ENCODE data around the gene NDC1.

The NDC1 gene

DNA sequence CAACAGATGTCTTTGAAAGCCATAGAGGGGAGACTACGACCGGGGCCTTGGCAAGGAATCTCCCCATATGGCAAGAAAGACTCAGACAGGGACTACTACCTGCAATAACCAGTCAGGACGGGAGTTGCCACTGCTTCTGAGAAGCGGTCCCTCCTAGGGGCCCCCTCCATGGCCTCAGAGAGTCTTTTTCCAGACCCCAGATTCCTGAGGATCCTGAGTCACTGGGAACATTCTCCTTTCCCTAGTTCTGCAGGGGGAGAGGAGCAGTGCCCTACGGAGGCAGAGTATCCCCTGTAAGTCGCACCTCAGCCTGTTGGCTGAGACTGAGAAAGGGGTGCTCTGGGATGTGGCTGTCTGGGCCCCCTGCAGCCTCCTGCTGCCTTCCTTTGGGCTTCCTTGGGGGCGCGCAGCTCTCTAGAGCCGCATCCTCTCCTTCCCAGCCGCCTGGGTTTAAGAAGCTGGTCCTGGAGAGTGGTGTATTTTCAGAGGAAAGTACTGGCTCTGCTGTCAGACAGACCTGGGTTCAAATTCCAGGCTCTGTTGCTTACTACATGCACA, 107.0 kb downstream of the NDC1 start:
- no peak for DNase-seq (ENCODE audit: low read depth in 2 of 2)

DNA sequence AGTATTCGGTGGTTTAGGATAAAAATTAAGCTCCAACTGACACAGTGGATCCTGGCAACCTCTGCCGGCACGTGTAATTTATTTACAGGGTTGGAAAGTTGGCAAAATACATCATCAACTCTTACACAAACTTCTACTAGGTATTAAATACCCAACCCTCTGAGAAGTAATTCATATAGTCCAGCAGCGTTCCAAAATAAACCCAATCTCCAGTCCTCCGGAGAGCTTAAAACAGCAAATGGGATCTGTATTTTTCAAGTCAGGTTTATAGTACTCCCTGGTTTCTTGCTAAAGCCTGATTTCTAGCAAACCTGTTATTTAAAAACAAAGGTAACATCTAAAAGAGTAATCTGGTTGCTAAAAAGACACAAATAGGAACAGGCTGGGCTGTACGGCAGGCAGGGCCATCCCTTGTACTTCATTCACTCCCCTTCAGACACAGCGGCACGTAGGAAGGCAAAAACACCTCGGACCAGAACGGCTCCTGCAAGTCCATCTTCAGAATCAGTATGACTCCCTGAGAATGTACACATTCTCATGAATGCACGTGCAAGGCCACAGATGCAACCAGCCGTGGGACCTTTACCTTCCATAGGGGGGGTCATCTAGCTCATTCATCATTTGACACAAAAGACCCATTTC, 107.8 kb downstream of the NDC1 start:
- no peak for DNase-seq (ENCODE audit: low read depth in 2 of 2)

DNA sequence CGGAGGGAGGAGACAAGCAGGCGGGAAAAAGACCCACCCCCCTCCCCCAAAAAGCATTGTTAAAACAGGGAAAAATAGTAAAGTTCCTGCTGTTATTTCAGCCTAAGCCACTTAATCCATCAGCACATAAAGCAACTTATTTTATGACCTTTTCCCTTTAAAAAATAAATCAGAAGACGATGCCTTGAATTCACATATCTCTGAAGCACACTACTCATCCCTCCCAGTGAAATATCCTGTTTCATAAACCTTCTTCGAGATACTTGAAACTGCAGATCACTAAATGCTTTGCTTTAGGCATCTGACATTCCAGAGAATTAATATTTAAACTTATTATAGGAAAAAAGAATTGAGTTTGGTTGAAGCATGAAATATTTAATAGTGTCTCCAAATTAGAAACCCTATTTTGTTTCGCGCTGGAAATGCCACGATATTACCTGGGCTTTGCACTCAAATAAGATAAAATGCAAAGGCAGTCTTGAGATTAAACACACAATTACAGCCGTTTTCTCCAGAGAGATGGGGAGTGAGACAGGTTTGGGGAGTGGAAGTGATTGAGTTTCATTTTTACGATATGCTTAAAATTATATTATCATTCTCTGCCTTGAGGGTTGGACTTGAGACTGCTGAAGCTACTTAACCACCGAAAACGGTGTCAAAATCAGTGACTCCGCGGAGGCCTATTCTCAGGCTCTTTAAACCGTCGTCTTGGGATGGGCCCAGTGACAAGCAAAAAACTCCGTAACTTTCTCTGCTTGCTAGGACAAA, 108.5 kb downstream of the NDC1 start:
- no peak for DNase-seq (ENCODE audit: low read depth in 2 of 2)

DNA sequence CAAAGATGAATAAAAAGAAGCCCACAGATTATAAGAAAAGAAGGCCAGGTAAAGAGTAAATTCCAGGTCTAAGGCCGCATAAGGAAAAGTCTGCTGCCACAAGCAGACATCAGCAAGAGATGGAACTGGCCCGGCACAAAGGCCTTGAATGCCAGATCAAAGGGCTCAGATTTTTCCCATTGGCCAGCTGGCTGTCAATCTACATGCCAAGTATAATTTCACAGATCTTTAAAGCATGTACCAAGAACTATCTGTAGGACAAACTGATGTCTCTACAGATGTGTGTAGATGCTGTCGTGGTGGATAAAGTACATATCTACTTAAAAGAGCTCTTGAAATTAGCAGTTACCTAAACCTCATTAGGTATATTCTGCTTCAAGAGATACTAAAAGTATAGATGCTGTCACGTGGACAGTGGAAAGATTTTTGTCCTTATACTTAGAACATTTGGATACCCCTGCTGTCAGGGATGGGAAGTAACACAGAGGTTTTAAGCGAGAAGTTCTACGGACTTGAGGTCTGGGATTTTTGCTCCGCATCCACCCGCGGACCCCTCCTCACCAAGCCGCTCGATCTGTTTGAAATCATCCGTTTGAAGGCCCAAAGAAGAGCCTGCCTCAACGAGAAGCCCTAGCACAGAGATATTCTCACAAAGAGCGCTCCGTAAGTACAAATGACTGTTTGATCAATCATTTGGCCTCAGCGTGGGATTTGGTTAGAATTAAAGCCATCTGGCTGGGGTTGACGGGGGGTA, 109.2 kb downstream of the NDC1 start:
- no peak for DNase-seq (ENCODE audit: low read depth in 2 of 2)

DNA sequence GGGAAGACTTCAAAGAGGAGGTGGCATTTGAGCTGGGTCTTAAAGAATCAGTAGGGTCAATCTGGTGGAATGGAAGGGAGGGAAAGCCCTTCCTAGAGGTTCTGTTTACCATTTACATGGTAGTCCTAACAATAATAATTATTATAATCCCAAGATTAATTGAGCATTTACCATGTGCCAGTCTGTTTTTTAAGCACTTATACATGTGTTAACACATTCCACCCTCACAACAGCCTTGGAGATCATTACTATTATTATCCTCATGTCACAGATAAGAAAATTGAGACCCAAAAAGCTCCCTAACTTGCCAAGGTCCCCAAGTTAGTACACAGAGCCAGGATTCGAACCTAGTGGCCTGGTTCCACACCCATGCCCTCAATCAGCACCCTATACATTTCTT, 109.9 kb downstream of the NDC1 start:
- DNase-seq (ENCODE audit: low read depth in 2 of 2), result no peak

DNA sequence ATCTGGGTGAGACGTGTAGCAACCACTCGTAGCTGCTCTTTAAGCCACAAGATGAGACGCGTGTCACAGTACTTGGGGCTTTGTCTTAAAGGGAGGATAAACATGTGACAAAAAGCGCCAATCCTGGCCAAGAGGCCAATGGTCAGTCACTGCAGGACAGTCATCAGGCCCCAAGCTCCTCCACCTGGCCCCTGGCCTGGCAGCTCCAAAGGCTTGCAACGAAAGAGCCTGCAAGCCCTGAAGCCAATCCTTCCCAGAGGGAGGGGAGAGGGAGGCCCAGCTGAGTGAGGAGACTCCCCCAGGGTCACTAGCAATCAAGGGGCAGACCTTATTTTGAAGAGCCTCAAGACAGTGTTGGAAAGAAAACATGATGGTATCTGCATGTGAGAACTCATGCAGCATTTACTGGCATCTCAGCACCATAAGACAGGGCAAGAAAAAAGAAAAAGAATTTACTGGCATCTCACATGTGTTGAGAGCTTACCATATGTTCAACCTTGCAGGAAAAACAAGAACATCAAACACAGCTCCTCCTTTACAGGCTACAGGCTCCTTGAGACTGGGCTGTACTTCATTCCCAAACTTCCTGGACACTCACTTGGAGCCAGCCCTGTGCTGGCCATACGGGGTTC, 110.5 kb downstream of the NDC1 start:
- DNase-seq (ENCODE audit: low read depth in 2 of 2), result no peak

DNA sequence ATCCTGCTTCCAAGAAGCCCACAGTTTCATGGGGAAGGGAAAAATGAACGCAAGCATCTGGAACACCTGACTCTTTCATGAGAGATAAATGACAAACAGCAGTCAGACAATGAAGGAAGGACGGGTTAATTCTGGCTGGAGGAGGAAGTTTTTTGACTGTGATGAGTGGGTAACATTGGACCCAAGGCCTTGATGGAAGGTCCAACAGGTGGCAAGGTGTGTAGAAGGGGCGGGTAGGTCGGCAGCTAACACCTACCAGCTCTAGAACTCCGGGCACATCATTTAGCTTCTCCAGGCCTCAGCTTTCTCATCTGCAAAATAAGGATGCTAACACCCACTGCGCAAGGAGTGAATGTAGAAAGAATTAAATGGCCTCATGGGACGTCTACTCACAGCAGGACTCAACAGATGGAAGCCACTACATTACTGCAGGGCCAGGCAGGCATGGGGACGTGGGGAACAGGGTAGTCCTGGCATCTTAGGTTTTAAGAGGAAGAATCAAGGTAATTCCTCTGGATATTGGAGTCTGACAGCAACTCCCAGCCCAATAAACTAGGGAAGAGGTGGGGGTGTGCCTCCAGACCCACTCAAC, 112.0 kb downstream of the NDC1 start:
- DNase-seq (ENCODE audit: low read depth in 2 of 2), result no peak

DNA sequence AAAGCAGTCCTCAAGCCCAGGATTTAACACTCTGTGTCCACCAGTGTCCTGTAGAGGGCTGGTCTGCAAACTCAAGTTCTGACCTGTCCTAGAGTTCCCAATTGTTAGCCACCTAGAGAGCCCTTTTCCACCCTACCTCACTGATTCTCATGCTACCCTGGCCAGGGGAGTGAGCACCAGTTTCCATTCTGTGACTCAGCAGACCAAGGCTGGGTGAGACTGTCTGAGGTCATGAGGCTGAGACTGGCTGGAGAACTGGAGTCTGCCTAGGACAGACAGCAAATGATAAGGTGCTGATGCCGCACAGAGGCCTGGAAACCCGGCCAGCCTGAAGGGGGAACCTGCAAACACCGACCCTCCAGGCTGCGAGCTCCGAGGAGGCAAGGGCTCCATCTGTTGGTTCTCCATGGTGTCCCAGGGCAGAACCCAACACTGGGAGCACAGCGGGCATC, 112.8 kb downstream of the NDC1 start:
- DNase-seq (ENCODE audit: low read depth in 2 of 2), result no peak

DNA sequence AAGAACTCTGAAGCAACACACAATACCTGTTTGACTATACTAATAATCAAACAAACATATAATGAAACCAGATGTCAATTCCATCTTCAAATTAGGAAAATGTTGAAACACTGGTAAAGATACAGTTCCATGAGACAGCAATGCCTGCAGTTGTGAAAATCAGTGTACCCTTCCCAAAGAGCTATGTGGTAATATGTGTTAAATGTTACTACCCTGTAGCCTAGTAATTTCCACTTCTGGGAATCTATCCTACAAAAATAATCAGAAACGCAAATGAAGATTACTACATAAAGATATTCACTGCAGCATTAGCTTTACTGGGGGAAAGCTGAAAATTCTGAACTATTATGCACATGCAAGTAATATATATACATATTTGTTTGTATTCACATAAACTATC, 116.1 kb downstream of the NDC1 start:
- DNase-seq (ENCODE audit: low read depth in 2 of 2), result no peak

DNA sequence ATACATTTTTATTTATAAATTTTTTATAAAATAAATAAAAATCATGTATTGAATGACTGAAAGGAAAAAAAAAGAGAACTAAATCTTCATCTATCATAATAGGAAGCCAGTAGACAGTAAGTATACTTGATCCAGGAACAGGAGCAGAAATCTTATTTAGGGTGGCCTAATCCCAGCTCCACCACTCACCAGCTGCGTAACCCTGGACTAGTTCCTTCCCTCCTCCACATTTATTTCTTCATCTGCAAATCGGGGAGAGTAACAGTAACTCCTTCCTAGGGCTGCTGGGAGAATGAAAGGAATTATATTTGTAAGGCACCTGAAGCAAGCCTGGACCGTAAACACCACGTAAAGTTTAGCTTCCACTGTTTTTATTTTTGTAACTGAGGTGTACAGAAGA, 117.0 kb downstream of the NDC1 start:
- no peak for DNase-seq (ENCODE audit: low read depth in 2 of 2)

DNA sequence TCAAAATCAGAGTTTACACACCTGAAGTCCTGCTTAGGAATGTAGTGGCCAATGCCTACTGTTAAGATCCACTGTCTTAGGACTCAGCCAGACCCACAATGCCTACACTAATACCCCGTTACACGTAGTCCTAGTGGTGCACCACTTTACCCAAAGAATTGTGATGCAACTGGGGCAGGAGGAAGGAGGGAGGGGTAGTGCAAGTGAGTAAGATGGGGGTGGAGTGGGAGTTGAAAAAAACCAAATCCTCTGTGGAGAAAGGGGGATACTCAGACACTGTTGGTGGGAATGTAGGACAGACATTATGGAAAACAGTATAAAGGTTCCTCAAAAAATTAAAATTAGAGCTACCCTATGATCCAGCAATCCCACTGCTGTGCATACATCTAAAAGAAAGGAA, 118.6 kb downstream of the NDC1 start:
- DNase-seq (ENCODE audit: low read depth in 2 of 2), result no peak

DNA sequence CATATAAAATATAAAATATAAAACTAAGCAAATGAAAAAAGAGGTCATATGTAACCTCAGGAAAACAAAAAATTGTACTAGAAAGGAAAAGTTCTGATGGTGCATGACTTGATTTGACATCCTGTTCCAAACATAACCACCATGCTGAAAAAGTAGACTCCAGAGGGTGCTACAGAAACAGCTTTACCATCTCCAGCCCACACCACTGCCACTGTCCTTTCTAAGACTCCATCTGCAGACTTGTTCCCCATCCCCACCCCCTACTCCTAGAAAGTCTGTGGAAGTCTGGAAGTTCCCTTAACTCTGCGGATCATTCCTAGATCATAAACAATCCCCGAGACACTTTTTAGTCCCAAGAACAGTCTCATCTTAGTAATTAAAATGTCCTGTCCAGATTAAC, 119.7 kb downstream of the NDC1 start:
- no peak for DNase-seq (ENCODE audit: low read depth in 2 of 2)

DNA sequence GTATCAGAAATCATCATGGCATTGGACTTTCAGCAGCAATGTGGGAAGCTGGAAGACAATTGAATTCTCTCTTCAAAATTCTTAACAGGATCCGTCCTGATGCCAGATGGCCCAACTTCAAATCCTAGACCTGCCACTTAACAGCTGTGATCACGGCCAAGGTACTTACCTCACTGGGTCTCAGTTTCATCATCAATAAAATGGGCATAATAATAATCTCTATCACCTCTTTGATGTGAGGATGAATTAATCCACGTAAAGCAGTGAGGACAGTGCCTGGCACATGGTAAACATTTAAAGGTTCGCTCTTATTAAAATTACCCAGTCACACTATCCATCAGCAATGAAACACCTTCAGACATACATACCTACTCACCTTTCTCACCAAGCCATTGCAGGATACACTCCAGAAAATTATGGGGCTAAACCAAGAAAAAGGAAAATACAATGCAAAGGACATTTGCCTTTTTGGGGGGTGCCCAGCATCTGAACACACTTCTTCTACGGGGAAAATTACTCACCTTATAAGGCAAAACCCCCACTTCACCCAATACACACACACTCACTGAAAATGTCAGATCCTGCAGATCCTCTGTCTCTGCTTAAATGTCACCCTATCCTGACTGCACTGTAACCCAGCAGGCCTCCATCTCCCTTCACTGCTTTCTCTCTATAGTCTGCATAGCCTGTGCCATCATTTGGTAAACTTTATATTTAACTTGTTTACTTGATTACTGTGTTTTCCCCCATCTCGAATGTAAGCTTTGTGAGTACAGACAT, 120.9 kb downstream of the NDC1 start:
- no peak for DNase-seq (ENCODE audit: low read depth in 2 of 2)

DNA sequence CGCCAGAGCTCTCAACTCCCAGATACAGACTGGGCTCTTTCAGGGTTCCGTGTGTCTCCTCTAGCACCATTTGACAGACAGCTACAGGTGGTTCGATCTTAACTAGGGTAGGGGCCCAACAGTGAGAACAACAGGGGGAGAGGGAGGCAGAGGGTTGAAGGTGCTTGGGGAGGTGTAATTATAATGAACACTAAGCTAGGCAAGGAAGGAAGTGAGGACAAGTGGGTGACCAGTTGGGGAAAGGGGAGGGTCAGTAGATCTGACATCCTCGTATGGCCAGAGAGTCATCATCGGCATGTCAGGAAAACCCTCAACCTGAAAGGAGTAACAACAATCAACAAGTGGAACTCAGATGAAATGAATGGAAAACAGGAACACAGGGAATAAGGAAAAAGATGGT, 121.9 kb downstream of the NDC1 start:
- no peak for DNase-seq (ENCODE audit: low read depth in 2 of 2)

DNA sequence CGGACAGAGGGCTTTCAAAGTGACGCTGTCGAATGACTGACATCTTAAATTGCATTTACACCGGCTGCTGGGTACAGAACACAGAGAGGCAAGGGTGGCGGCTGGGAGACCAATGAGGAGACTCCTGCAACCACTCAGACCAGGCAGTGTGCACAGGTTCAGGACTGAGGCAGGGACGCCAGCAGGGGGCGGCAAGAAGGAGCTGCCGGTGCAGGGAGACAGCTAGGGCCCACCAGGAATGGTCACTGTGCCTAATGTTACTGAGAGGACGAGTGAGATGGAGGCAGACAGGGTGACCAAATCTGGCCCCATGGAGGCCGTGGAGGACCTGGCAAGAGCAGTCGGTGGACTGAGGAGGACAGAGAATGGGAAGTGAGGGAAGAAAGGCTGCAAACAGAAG, 122.6 kb downstream of the NDC1 start:
- no peak for DNase-seq (ENCODE audit: low read depth in 2 of 2)
